Glutamatergic neuron (in vitro differentiated cells): ENCODE data around the gene MAGI1. TPM values are rescaled to one million over a fixed set of nuclear protein-coding genes. Genes with fewer than 3 reads are reported as not detected.
A peak's percentile ranks its signal among the peaks of the same experiment; 100 is the strongest.
"Not testable (repeated sequence)": the region's sequence is repeated elsewhere in the genome, so short reads cannot be mapped to it uniquely, and the experiment has no call there.

ENCODE experiments used
- DNase-seq: peaks from one replicate; pipeline ENCODE4 v3.0.0; 2022
- H3K27ac Mint-ChIP-seq: one replicate; pipeline ENCODE4 v1.8.0; 2020; ENCODE audit warnings: mild to moderate bottlenecking, mixed read lengths, inconsistent platforms; ENCODE audit not compliant: unreplicated experiment
- H3K27me3 Mint-ChIP-seq: one replicate; pipeline ENCODE4 v1.8.0; 2020; ENCODE audit warnings: mild to moderate bottlenecking, moderate library complexity, mixed read lengths, inconsistent platforms; ENCODE audit not compliant: unreplicated experiment
- H3K36me3 Mint-ChIP-seq: one replicate; pipeline ENCODE4 v1.8.0; 2020; ENCODE audit warnings: mild to moderate bottlenecking, mixed read lengths, inconsistent platforms; ENCODE audit not compliant: unreplicated experiment
- H3K4me1 Mint-ChIP-seq: one replicate; pipeline ENCODE4 v1.8.0; 2020; ENCODE audit warnings: mild to moderate bottlenecking, low read depth, mixed read lengths, inconsistent platforms; ENCODE audit not compliant: unreplicated experiment
- H3K4me3 Mint-ChIP-seq: one replicate; pipeline ENCODE4 v1.8.0; 2020; ENCODE audit warnings: mild to moderate bottlenecking, mixed read lengths, inconsistent platforms; ENCODE audit not compliant: unreplicated experiment
- H3K9me3 Mint-ChIP-seq: one replicate; pipeline ENCODE4 v1.8.0; 2020; ENCODE audit warnings: mild to moderate bottlenecking, moderate library complexity, mixed read lengths, inconsistent platforms; ENCODE audit not compliant: unreplicated experiment
- CTCF ChIP-seq: fragments of 200-600 bp; sonication (generic); IDR thresholded peaks from one replicate; pipeline ENCODE4 v1.5.0; 2021; ENCODE audit not compliant: partially characterized antibody, unreplicated experiment
- total RNA-seq: library from RNA; stranded (reverse); fragmentation: NEBNext Ultra II Directional; extraction: Animal tissue kit (Norgen Biotek cat#: 25700); gene quantifications from one replicate; pipeline ENCODE4 v1.2.1, GENCODE V29; 2021; ENCODE audit not compliant: unreplicated experiment

MAGI1 gene
- total RNA-seq, 1 donor from 2014 or later: 46.5 TPM

GRCh38 chr3:65572175-65572777 lies 466.4 kb downstream of the MAGI1 start:
- H3K27me3 Mint-ChIP-seq: no peaks in the 10 kb centered on the region
- no peak for DNase-seq
- no peak overlapping the region for H3K4me3 Mint-ChIP-seq
- peaks cover 3% of the 10 kb centered on the region for H3K4me1 Mint-ChIP-seq
- H3K36me3 Mint-ChIP-seq: no peaks in the 10 kb centered on the region
- H3K9me3 Mint-ChIP-seq: no peaks in the 10 kb centered on the region
- H3K27ac Mint-ChIP-seq: no peak overlapping the region
- TF ChIP-seq CTCF: no peak

GRCh38 chr3:65569845-65570405 lies 468.8 kb downstream of the MAGI1 start:
- no peaks in the 10 kb centered on the region for H3K36me3 Mint-ChIP-seq
- peak; percentile 53 for TF ChIP-seq CTCF
- H3K9me3 Mint-ChIP-seq: peaks cover under 1% of the 10 kb centered on the region
- H3K27ac Mint-ChIP-seq: no peak overlapping the region
- no peak for DNase-seq
- H3K27me3 Mint-ChIP-seq: no peaks in the 10 kb centered on the region
- H3K4me3 Mint-ChIP-seq: no peak overlapping the region
- peaks cover 3% of the 10 kb centered on the region for H3K4me1 Mint-ChIP-seq

GRCh38 chr3:65569129-65569528 lies 469.6 kb downstream of the MAGI1 start:
- Mint-ChIP-seq H3K4me1 (peaks cover 9% of the 10 kb centered on the region), H3K36me3 (no peaks in the 10 kb centered on the region), H3K27me3 (no peaks in the 10 kb centered on the region), H3K4me3 (no peak overlapping the region), H3K9me3 (peaks cover 2% of the 10 kb centered on the region), H3K27ac (no peak overlapping the region)
- no peak for TF ChIP-seq CTCF
- no peak for DNase-seq

GRCh38 chr3:65568497-65568896 lies 470.2 kb downstream of the MAGI1 start:
- TF ChIP-seq CTCF: no peak
- Mint-ChIP-seq H3K4me1 (peaks cover 12% of the 10 kb centered on the region), H3K27me3 (no peaks in the 10 kb centered on the region)

GRCh38 chr3:65565744-65566143 lies 473.0 kb downstream of the MAGI1 start:
- not testable (repeated sequence) for H3K9me3 Mint-ChIP-seq, H3K27me3 Mint-ChIP-seq

More at GRCh38 chr3:65568497-65568896, 470.2 kb downstream of the MAGI1 start:
- DNase-seq: no peak
- no peak overlapping the region for H3K4me3 Mint-ChIP-seq
- H3K27ac Mint-ChIP-seq: no peak overlapping the region
- no peaks in the 10 kb centered on the region for H3K36me3 Mint-ChIP-seq
- H3K9me3 Mint-ChIP-seq: peaks cover 2% of the 10 kb centered on the region

More at GRCh38 chr3:65565744-65566143, 473.0 kb downstream of the MAGI1 start:
- H3K4me3 Mint-ChIP-seq, H3K36me3 Mint-ChIP-seq, DNase-seq, H3K27ac Mint-ChIP-seq: not testable (repeated sequence)
- peaks cover 13% of the 10 kb centered on the region for H3K4me1 Mint-ChIP-seq
